GM12878 (cell line): Measurements from ENCODE around the gene PUDP. TPM values are rescaled to one million over a fixed set of nuclear protein-coding genes. Genes with fewer than 3 reads are reported as not detected.

ENCODE experiments used
- ATAC-seq: fragments of 200-7000 bp; cut with Tn5 transposase; 3 replicates; pipeline ENCODE4 v1.9.1; 2020; ENCODE audit warnings: mild to moderate bottlenecking, moderate library complexity
- BruUV-seq: library from RNA; stranded (reverse); fragments of 400-500 nt; replicated peaks from 2 replicates; lab custom pipeline; 2021; lab: Mats Ljungman, UMichigan
- CTCF ChIA-PET: fragments of 300-600 bp; sonication (Branson Sonifier 250); formaldehyde crosslinking; extraction: SDS; loops from one replicate; lab custom pipeline; 2021; ENCODE audit warnings: inconsistent platforms; lab: Yijun Ruan, JAX
- POLR2A ChIA-PET: fragments of 350-600 bp; formaldehyde crosslinking; extraction: SDS; loops from one replicate; lab custom pipeline; 2021; ENCODE audit warnings: inconsistent platforms; lab: Charles Lee
- RAD21 ChIA-PET: fragments of 300-600 bp; sonication (Branson Sonifier 250); formaldehyde crosslinking; loops from one replicate; lab custom pipeline; 2023; ENCODE audit warnings: antibody characterized with exemption; ENCODE audit not compliant: unreplicated experiment; lab: Charles Lee
- SMC1A ChIA-PET: fragments of 300-600 bp; sonication (Branson Sonifier 250); formaldehyde crosslinking; loops from one replicate; lab custom pipeline; 2023; ENCODE audit not compliant: unreplicated experiment, uncharacterized antibody; lab: Charles Lee
- DNase-seq: peaks from one replicate; pipeline ENCODE4 v3.0.0-alpha.2; 2011; ENCODE audit warnings: low read depth, low spot score
- FAIRE-seq: peaks from 3 replicates; lab custom pipeline; 2011; peaks lifted over from hg19 to GRCh38; lab: Jason Lieb, UNC
- H2AFZ ChIP-seq: 2 replicates; pipeline ENCODE4 v1.6.0; 2011; ENCODE audit warnings: low read depth, low read length, control low read depth; ENCODE audit not compliant: control insufficient read depth
- H3K27ac ChIP-seq: 2 replicates; pipeline ENCODE4 v1.5.1; 2011; ENCODE audit warnings: control low read depth; ENCODE audit not compliant: control insufficient read depth, insufficient read depth
- H3K27me3 ChIP-seq, 2 experiments: replicated peaks in 1 of 2; 2 replicates each; pipeline versions ENCODE4 v1.6.0 to v1.6.1; 2011; ENCODE audit warnings: low read length in 1 of 2; ENCODE audit not compliant: control insufficient read depth in 2 of 2, insufficient read depth in 2 of 2
- H3K36me3 ChIP-seq, 2 experiments: 2 replicates each; pipeline ENCODE4 v1.5.1; 2011; ENCODE audit warnings: low read length in 1 of 2; ENCODE audit not compliant: control insufficient read depth in 2 of 2, insufficient read depth in 2 of 2
- H3K4me1 ChIP-seq: 2 replicates; pipeline ENCODE4 v1.6.1; 2011; ENCODE audit warnings: mild to moderate bottlenecking, low read length, moderate library complexity, mixed read lengths; ENCODE audit not compliant: control insufficient read depth, insufficient read depth
- H3K4me2 ChIP-seq: 2 replicates; pipeline ENCODE4 v1.6.0; 2011; ENCODE audit warnings: control low read depth; ENCODE audit not compliant: control insufficient read depth, insufficient read depth
- H3K4me3 ChIP-seq: fragments of 200-600 bp; sonication (generic); 2 replicates; pipeline ENCODE4 v1.5.1; 2016
- H3K79me2 ChIP-seq: 2 replicates; pipeline ENCODE4 v1.6.0; 2011; ENCODE audit warnings: low read length; ENCODE audit not compliant: control insufficient read depth, insufficient read depth
- H3K9ac ChIP-seq: 2 replicates; pipeline ENCODE4 v1.8.0; 2011; ENCODE audit warnings: low read length, control low read depth, mixed read lengths; ENCODE audit not compliant: control insufficient read depth, insufficient read depth
- H3K9me3 ChIP-seq: replicated peaks from 3 replicates; pipeline ENCODE4 v1.5.1; 2011; ENCODE audit warnings: mild to moderate bottlenecking, low read length; ENCODE audit not compliant: control insufficient read depth, insufficient read depth
- H4K20me1 ChIP-seq: 2 replicates; pipeline ENCODE4 v1.6.0; 2011; ENCODE audit not compliant: control insufficient read depth, insufficient read depth
- MEF2A ChIP-seq: IDR thresholded peaks from 2 replicates; pipeline ENCODE4 v1.6.1; 2011; ENCODE audit warnings: low read depth, mild to moderate bottlenecking, low read length, moderate library complexity; ENCODE audit not compliant: insufficient read depth
- MLLT1 ChIP-seq: fragments of 450-650 bp; IDR thresholded peaks from 2 replicates; pipeline ENCODE4 v1.6.1; 2016; ENCODE audit warnings: mild to moderate bottlenecking
- SPI1 ChIP-seq: IDR thresholded peaks from 2 replicates; pipeline ENCODE4 v1.6.1; 2011; ENCODE audit warnings: low read depth, mild to moderate bottlenecking, low read length, moderate library complexity, borderline replicate concordance; ENCODE audit not compliant: insufficient read depth
- WGBS: methylation state at CpG from one replicate; pipeline ENCODE4 v1.1.6; 2016; ENCODE audit warnings: low lambda C conversion rate; ENCODE audit not compliant: insufficient replicate concordance, insufficient coverage; ENCODE audit errors: missing lambda C conversion rate; 5-methylcytosine and 5-hydroxymethylcytosine counted together
- in situ Hi-C: fragments of 300-500 bp; cut with MboI; formaldehyde crosslinking; loops from 9 replicates; pipeline ENCODE4 v1.14.3; 2018; ENCODE audit warnings: mixed read lengths
- intact Hi-C: fragments of 100-400 bp; cut with micrococcal nuclease; formaldehyde crosslinking; loops from one replicate; pipeline ENCODE4 v1.14.2; 2022; ENCODE audit not compliant: unreplicated experiment
- polyA plus RNA-seq, 11 experiments: library from polyadenylated mRNA; depleted of rRNA in 4 of 11; unstranded in 6 of 11; stranded (reverse) in 5 of 11; fragments of >200 nt; fragmentation: Nextera tagmentation in 4 of 11; fragmentation: Illumina TruSeq in 1 of 11; extraction: Ambion mirVana in 4 of 11; extraction: Trizol in 1 of 11; gene quantifications; 1 replicate in 1 of 11; 2 replicates in 10 of 11; pipeline versions ENCODE4 v1.2.1 to v1.2.3, GENCODE V29; 2011 to 2016; ENCODE audit warnings: inconsistent platforms in 2 of 11, missing spikeins in 2 of 11, low read depth in 1 of 11
- total RNA-seq, 4 experiments: library from RNA; depleted of rRNA in 3 of 4; stranded (reverse); fragments of >200 nt in 3 of 4; fragmentation: Illumina TruSeq in 1 of 4; extraction: Trizol in 1 of 4; gene quantifications; 2 replicates each; pipeline versions ENCODE4 v1.2.1 to v1.2.3, GENCODE V29; 2013 to 2021

Gene PUDP
- total and polyA plus RNA-seq, 10 of the 15 experiments (the other 5 are each of a cell fraction or from before 2014, with no cell fraction given), result 30.8 to 83.5 (median 61.7) TPM

DNA sequence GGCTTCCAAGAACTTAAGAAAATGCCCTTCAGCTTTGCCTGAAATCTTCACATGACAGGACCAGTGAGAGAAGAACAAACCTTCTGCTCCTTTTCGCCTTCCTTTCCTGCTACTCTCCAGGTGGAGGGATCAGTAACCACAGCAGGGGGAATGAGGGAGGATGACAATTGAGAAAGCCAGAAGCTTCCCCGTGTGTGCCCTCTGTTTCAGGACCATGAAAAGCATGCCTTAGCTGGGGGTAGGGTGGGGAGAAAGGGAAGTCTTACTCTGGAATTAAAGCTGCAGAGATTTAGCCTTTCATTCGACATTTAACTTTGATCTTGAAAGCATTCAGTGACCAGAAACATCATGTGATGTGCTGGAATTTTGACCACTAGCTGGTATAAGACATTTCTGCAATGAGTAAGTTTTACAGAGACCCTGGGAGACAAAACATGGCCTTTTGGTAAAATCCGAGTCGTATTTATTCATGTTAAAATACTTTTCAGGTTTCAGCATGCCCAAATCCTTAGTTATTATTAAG lies 10.6 kb upstream of the PUDP start:
- H3K4me2 ChIP-seq, result no peak overlapping the region

More for the DNA sequence above, 10.6 kb upstream of the PUDP start:
- TF ChIP-seq SPI1 (no peak), MLLT1 (no peak), MEF2A (no peak)
- Histone ChIP-seq H3K9me3 (no peaks in the 10 kb centered on the region), H3K79me2 (no peaks in the 10 kb centered on the region), H3K27me3 (no peaks in the 10 kb centered on the region), H3K9ac (no peak overlapping the region), H3K36me3 (no peaks in the 10 kb centered on the region; a peak in 2 of 4 replicates), H3K4me3 (no peak overlapping the region), H3K27ac (no peak overlapping the region), H3K4me1 (no peaks in the 10 kb centered on the region), H4K20me1 (no peaks in the 10 kb centered on the region), H2AFZ (no peak overlapping the region)
- intact Hi-C loops (no loop called here), in situ Hi-C loops (no loop called here)
- ChIA-PET RAD21 (no interaction called here), CTCF (interaction anchor here (1.3 to 1.6 kb wide), 2 partner anchors 10 to 33 kb away, joined by 3 to 4 read pairs; partner anchors contain the start of gene PUDP), POLR2A (no interaction called here), SMC1A (interaction anchor here (1.0 kb wide), 1 partner anchor 12 kb away, joined by 4 read pairs; no protein-coding TSS in a partner anchor)
- BruUV-seq, result no TSS peak
- no peak for FAIRE-seq
- DNase-seq, result no peak
- 88% methylated on average over 5 of the region's 5 CpGs for WGBS
- no peak for ATAC-seq
